A673 (cell line): Measurements from ENCODE around the gene SIDT1.

Experiments used
- EZH2 ChIP-seq: fragments of 200-600 bp; sonication (generic); IDR thresholded peaks from 2 replicates; pipeline ENCODE4 v1.6.1; 2017; ENCODE audit warnings: borderline replicate concordance, low read depth, mild to moderate bottlenecking, mixed read lengths, antibody characterized with exemption, low read length; ENCODE audit not compliant: poor library complexity, severe bottlenecking
- TF ChIP-seq, protein P1 (sequence below): fragments of 300-800, 200-600 bp; sonication (generic); conservative IDR thresholded peaks from 2 replicates; pipeline ENCODE4 v1.5.1; 2017; ENCODE audit warnings: low read depth, mild to moderate bottlenecking, antibody characterized with exemption, low read length, moderate library complexity, mixed read lengths

- TF ChIP-seq EZH2: no peak
- TF ChIP-seq, protein P1, sequence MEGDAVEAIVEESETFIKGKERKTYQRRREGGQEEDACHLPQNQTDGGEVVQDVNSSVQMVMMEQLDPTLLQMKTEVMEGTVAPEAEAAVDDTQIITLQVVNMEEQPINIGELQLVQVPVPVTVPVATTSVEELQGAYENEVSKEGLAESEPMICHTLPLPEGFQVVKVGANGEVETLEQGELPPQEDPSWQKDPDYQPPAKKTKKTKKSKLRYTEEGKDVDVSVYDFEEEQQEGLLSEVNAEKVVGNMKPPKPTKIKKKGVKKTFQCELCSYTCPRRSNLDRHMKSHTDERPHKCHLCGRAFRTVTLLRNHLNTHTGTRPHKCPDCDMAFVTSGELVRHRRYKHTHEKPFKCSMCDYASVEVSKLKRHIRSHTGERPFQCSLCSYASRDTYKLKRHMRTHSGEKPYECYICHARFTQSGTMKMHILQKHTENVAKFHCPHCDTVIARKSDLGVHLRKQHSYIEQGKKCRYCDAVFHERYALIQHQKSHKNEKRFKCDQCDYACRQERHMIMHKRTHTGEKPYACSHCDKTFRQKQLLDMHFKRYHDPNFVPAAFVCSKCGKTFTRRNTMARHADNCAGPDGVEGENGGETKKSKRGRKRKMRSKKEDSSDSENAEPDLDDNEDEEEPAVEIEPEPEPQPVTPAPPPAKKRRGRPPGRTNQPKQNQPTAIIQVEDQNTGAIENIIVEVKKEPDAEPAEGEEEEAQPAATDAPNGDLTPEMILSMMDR: no peak
Observed at GRCh38 chr3:113648524-113648923, 116.2 kb downstream of the SIDT1 start.
